ENCODE measurements around the gene DYNLT2.

DNA sequence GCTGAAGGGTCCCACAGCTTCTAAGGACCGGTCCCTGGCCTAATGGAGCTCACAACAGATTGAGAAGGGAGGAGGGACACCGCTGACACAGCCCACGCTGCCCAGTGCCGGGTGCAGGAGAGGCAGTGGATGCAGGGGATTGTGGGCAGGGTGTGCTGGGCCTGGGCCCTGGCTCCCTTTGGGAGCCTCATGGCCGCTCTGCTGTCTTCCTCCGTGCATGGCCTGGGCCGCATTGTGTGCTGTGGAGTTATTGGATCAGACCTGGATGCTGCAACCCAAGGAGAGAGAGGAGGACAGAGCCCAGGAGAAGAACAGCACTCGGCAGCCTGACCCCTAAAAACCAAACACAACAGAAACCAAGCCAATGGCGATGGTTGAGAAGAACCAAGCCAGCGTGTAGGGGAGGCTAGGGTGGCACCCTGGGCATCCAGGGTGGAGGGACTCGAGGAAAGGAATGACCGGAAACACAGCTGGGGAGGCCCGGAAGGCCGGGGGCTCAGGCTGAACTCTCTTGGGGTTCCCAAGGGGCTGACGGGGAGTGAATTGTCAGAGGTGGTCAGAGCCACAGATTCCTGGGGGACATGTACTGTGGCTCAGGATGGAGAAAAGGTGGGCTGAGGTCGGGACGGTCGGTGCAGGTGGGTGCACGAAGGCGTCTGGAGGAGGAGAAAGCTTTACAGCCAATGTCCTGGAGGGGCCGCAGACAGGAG, 41.1 kb upstream of the DYNLT2 start:
- TF ChIP-seq POLR2AphosphoS5 (IDR thresholded peaks at IDR 0.05): no peak
- TF ChIP-seq, protein P1, sequence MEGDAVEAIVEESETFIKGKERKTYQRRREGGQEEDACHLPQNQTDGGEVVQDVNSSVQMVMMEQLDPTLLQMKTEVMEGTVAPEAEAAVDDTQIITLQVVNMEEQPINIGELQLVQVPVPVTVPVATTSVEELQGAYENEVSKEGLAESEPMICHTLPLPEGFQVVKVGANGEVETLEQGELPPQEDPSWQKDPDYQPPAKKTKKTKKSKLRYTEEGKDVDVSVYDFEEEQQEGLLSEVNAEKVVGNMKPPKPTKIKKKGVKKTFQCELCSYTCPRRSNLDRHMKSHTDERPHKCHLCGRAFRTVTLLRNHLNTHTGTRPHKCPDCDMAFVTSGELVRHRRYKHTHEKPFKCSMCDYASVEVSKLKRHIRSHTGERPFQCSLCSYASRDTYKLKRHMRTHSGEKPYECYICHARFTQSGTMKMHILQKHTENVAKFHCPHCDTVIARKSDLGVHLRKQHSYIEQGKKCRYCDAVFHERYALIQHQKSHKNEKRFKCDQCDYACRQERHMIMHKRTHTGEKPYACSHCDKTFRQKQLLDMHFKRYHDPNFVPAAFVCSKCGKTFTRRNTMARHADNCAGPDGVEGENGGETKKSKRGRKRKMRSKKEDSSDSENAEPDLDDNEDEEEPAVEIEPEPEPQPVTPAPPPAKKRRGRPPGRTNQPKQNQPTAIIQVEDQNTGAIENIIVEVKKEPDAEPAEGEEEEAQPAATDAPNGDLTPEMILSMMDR (IDR thresholded peaks at IDR 0.05 in 8 of 11, conservative IDR thresholded peaks at IDR 0.05 in 3 of 11): no peak
